Endothelial cell (in vitro differentiated cells): ENCODE measurements around the gene RHOJ. TPM values are rescaled to one million over a fixed set of nuclear protein-coding genes. Genes with fewer than 3 reads are reported as not detected.

Experiments
- DNase-seq: peaks from one replicate; pipeline ENCODE4 v3.0.0; 2021; ENCODE audit warnings: low spot score
- H3K27ac Mint-ChIP-seq: one replicate; pipeline ENCODE4 v1.8.0; 2021; ENCODE audit warnings: mixed read lengths, inconsistent platforms; ENCODE audit not compliant: unreplicated experiment
- H3K27me3 Mint-ChIP-seq: one replicate; pipeline ENCODE4 v1.8.0; 2021; ENCODE audit warnings: mild to moderate bottlenecking, moderate library complexity, mixed read lengths, inconsistent platforms; ENCODE audit not compliant: unreplicated experiment
- H3K36me3 Mint-ChIP-seq: one replicate; pipeline ENCODE4 v1.8.0; 2021; ENCODE audit warnings: mild to moderate bottlenecking, low read depth, mixed read lengths, inconsistent platforms; ENCODE audit not compliant: unreplicated experiment
- H3K4me1 Mint-ChIP-seq: one replicate; pipeline ENCODE4 v1.8.0; 2021; ENCODE audit warnings: mild to moderate bottlenecking, mixed read lengths, inconsistent platforms; ENCODE audit not compliant: unreplicated experiment
- H3K4me3 Mint-ChIP-seq: one replicate; pipeline ENCODE4 v1.8.0; 2021; ENCODE audit warnings: mild to moderate bottlenecking, mixed read lengths, inconsistent platforms; ENCODE audit not compliant: unreplicated experiment
- H3K9me3 Mint-ChIP-seq: one replicate; pipeline ENCODE4 v1.8.0; 2021; ENCODE audit warnings: mixed read lengths, inconsistent platforms; ENCODE audit not compliant: unreplicated experiment
- CTCF ChIP-seq: fragments of 200-600 bp; sonication (generic); IDR thresholded peaks from one replicate; pipeline ENCODE4 v1.5.0; 2021; ENCODE audit warnings: antibody characterized with exemption; ENCODE audit not compliant: unreplicated experiment
- total RNA-seq: library from RNA; stranded (reverse); fragmentation: NEBNext Ultra II Directional; extraction: Animal tissue kit (Norgen Biotek cat#: 25700); gene quantifications from one replicate; pipeline ENCODE4 v1.2.1, GENCODE V29; 2021; ENCODE audit not compliant: unreplicated experiment

The RHOJ gene
- total RNA-seq, 1 donor from 2014 or later, result 266 TPM

DNA sequence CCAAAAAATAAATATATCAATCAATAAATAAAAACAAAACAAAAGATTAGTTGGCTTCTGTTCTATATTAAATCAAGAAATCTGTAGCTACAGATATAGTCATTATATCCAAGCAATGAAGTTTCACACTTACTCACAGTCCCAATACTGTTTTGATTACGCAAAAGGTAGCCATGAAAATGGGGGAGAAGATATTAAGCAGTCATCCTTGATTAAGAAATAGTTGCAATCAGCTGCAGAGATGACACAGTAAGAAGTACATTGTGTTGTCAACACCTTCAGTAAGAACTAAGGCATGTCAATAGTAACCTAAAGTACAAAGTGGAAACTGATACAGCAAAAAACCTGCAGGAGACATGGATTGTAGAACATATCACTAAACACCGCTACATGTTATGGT lies 11.0 kb upstream of the RHOJ start:
- H3K27ac Mint-ChIP-seq, result no peak overlapping the region
- peaks cover 8% of the 10 kb centered on the region for H3K4me1 Mint-ChIP-seq
- H3K36me3 Mint-ChIP-seq, result peaks cover 5% of the 10 kb centered on the region
- no peak for TF ChIP-seq CTCF
- H3K9me3 Mint-ChIP-seq, result peaks cover 3% of the 10 kb centered on the region
- H3K4me3 Mint-ChIP-seq, result no peak overlapping the region
- DNase-seq, result no peak
- no peaks in the 10 kb centered on the region for H3K27me3 Mint-ChIP-seq

- Mint-ChIP-seq H3K4me3 (no peak overlapping the region), H3K9me3 (peaks cover 2% of the 10 kb centered on the region), H3K27me3 (no peaks in the 10 kb centered on the region), H3K36me3 (no peaks in the 10 kb centered on the region), H3K4me1 (peaks cover 23% of the 10 kb centered on the region), H3K27ac (peak overlapping the region; percentile 74)
- DNase-seq, result no peak
- TF ChIP-seq CTCF, result no peak
Observed at GRCh38 chr14:63200035-63200740, 4.1 kb upstream of the RHOJ start.

DNA sequence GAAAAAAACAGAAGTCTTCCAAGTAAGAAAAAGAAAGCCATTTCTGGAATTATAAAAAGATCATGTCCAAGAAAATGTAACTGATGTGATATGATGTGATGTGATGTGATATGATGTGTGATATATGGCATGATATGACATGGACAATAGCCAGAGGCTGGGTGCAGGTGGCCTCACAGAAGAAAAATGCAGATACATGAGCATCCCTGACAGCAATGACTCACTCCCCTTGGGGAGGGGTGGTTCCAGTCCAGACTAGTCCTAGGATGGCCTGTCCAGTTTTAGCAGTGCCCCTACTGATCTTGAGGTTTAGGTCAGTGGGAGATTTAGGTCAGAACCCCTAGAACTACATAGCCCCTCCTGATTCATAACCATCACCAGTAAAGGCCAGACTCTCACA lies 3.5 kb upstream of the RHOJ start:
- Mint-ChIP-seq H3K36me3 (no peaks in the 10 kb centered on the region), H3K27ac (no peak overlapping the region), H3K4me1 (peaks cover 23% of the 10 kb centered on the region)

DNA sequence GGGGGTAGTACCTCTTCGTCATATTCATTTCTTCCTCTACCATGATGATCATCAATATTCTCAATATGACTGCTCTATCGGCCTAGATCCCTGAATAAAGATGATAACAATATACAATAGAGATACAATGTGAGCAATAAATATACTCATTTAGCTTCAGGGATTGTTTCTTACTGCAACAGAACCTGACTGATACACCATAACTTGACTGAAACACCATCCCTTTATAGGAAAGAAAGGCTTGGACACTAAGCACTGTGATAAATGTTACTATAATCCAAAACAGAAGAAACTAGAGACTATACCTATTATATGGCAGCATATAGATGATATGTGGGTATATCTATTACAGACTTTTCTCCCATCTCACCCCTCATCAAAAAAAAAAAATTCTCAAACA lies 1.2 kb upstream of the RHOJ start:
- no peaks in the 10 kb centered on the region for H3K27me3 Mint-ChIP-seq
- H3K4me3 Mint-ChIP-seq, result no peak overlapping the region
- no peaks in the 10 kb centered on the region for H3K9me3 Mint-ChIP-seq
- no peak for TF ChIP-seq CTCF
- no peak overlapping the region for H3K27ac Mint-ChIP-seq
- DNase-seq, result no peak
- peaks cover 4% of the 10 kb centered on the region for H3K36me3 Mint-ChIP-seq
- peaks cover 23% of the 10 kb centered on the region for H3K4me1 Mint-ChIP-seq

More for the DNA sequence above, 3.5 kb upstream of the RHOJ start:
- Mint-ChIP-seq H3K4me3 (no peak overlapping the region), H3K9me3 (no peaks in the 10 kb centered on the region), H3K27me3 (no peaks in the 10 kb centered on the region)
- no peak for DNase-seq
- no peak for TF ChIP-seq CTCF

DNA sequence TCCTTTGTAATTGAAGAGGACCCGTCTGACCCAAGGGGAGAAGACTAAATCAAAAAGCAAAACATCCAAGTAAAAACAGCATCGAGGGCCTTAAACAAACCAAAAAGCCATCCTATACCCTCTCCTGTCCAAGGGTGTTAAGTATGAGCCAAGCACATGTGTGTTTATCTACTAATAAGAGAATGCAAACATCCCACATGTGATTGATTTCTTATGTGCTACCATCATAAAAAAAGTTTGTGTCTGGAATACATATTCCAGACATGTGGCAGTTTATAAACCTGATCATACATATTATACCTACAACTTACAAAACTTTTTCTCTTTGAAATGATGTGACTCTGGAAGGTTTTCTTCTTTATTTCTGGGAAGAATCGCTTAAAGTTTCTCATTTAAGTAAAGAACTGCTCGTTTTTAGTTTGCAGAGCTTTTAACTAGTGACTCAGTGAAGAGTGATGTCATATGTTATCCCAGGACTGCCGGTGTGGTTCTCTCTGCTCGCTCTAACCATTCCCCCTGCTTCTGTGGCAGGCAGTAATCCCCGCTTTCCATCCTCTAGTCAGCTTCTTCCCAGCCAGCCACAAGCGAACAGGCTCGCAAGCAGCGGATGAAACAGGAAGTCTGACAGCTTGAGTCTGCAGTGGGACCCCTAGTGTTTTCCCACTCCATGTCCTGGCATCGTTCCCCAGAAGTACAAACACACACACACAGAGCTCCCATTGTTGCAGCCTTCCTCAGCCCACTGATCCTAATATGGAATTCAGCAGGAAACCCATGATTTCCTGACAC lies 431 bp upstream of the RHOJ start:
- peaks cover 23% of the 10 kb centered on the region for H3K4me1 Mint-ChIP-seq
- no peaks in the 10 kb centered on the region for H3K27me3 Mint-ChIP-seq
- no peaks in the 10 kb centered on the region for H3K9me3 Mint-ChIP-seq
- no peak overlapping the region for H3K4me3 Mint-ChIP-seq
- no peak overlapping the region for H3K27ac Mint-ChIP-seq
- no peak for TF ChIP-seq CTCF
- H3K36me3 Mint-ChIP-seq, result peaks cover 4% of the 10 kb centered on the region
- peak; percentile 76 for DNase-seq
